Endothelial cell of hepatic sinusoid (primary cell): Measurements from ENCODE around the gene ZDHHC23.

Experiments
- in situ Hi-C: cut with HindIII; loops from 2 replicates; pipeline ENCODE4 v1.10.0; 2017; ENCODE audit warnings: low sequenced_read_pairs

Gene ZDHHC23

DNA sequence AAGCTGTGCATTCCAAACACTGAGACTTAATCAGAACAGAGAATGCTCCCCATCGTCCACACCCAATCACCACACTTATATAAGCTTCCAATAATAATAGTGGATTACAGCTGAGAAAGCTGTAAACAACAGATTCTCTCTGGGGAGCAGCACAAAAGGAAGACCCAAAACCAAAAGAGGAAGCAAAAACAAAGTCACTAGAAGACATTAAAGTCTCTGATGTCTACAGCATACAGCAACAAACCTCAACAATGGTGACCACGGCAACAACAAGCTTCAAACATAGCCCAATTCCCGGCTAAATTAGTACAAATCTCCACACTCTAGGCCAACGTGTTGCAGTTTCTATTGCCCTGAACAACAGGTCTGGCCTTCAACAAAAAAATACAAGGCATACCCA lies 37.7 kb downstream of the ZDHHC23 start:
- in situ Hi-C loops: no loop called here

DNA sequence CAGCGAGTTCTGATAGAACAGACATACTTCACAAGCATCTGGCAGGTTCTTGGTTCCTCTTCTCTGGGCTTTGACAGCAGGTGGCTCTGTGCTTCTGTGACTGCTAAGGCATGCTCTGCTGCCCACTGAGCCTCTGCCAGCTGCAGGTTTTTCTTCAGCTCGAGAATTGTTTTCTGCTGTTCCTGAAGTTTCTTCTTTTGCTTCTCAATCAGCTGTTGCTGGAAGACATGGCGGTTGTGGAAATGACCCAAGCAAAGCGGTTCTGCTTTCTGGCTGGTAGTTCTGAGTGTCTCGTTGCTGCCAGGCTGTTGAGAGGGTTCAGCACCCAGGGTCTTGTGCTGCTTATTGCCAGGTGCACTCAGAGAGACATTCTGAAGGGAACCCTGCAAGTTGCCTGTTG lies 57.7 kb downstream of the ZDHHC23 start:
- in situ Hi-C loops: loop anchor here (5.0 kb wide), 1 partner anchor 37 kb away; no protein-coding TSS in a partner anchor

DNA sequence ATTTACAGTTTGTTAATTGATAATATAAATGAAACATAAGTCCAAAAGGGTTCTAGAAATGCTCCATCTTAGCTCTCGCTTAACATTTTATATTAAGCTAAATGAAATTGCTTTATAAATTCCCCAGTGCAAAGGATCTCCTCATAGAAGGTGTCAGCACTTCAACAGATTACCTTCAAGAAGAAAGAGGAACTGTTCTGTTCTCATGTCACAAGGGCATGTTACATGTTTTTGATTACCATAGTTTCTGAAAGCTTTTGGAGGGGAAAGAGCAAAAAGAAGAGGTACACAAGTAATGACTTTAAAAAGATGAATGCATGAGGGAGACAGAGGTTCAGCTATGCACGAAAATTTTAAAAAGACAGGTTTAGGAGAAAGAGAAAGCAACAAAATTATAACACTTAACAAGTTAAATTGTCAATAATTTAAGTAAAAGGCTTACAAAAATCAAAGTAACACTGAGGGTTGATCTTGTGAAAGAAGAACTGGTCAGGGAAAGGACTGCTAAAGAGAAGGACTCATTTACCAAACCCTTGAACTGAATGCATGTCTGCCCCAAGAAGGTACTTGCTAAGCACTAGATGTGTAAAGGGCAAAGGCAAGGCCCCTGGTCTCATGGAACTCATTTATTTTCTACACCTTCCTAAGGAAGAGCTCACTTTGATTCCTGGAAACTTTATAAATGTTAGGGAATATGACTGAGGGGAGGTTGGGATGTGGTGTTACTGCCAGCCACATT lies 63.4 kb downstream of the ZDHHC23 start:
- in situ Hi-C loops: no loop called here
